ENCODE data around the gene CDKL2. TPM values are rescaled to one million over a fixed set of nuclear protein-coding genes. Genes with fewer than 3 reads are reported as not detected.

The CDKL2 gene
- total RNA-seq, 6 experiments from 2014 or later: 0.05 TPM; not detected in 5

DNA sequence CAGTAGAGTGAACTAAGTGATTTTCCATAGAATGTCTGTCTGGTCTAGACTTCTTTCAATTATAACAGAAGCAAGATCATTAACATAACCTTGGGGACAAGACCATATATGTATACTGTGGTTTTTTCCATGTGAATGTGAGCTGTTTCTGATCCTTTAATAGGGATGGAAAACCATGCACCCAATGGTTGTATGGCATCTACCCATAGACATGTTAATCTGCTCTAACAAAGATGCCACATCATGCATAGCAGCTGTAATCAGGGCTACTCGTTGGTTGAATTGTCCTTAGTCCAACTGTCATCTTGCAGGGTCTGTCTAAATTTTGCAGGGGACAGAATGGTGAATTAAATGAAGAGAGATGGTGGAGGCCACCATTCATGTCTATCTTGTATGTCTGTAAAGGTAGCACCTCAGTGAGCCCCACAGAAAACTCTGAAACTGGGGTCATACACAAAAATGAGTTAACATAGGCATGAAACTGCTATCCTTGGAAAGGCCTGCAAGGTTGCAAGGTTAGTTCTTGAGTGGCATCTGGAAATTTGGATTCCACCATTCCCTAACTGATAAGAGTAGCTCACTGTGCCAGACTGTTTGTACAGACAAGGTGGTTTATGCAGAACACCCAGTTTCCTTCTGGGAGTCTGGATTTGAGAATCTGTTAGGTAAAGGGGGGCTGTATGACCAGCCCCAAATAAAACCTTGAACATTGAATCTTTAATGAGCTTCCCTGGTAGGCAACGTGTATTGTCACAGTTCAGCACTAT lies 99.6 kb downstream of the CDKL2 start:
- no peaks in the 10 kb centered on the region for H3K4me1 ChIP-seq
- no peak overlapping the region for H3K27ac ChIP-seq
- no peak for DNase-seq
- TF ChIP-seq, protein P1, sequence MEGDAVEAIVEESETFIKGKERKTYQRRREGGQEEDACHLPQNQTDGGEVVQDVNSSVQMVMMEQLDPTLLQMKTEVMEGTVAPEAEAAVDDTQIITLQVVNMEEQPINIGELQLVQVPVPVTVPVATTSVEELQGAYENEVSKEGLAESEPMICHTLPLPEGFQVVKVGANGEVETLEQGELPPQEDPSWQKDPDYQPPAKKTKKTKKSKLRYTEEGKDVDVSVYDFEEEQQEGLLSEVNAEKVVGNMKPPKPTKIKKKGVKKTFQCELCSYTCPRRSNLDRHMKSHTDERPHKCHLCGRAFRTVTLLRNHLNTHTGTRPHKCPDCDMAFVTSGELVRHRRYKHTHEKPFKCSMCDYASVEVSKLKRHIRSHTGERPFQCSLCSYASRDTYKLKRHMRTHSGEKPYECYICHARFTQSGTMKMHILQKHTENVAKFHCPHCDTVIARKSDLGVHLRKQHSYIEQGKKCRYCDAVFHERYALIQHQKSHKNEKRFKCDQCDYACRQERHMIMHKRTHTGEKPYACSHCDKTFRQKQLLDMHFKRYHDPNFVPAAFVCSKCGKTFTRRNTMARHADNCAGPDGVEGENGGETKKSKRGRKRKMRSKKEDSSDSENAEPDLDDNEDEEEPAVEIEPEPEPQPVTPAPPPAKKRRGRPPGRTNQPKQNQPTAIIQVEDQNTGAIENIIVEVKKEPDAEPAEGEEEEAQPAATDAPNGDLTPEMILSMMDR (IDR thresholded peaks at IDR 0.05): no peak
- TF ChIP-seq POLR2A (IDR thresholded peaks at IDR 0.05): no peak
- H3K36me3 ChIP-seq: peaks cover 0 to 27% (median 15%) of the 10 kb centered on the region in 4 donors
- intact Hi-C loops (cut with DNase I): no loop called here
- H3K4me3 ChIP-seq: no peak overlapping the region
- no peaks in the 10 kb centered on the region for H3K27me3 ChIP-seq
- H3K9me3 ChIP-seq: no peaks in the 10 kb centered on the region
- ATAC-seq: no peak
- 83% methylated on average over 2 of the region's 2 CpGs for WGBS (ENCODE audit: insufficient coverage, low coverage, low lambda C conversion rate, missing lambda C conversion rate)

Small RNA genes lying within 50 kb of the gene (small RNA-seq; reads per million reads assigned to genes)
- gene RF00019: 0 reads per million in 2 experiments

Other genes starting within 250 kb of the CDKL2 start
- 10 to 100 TPM in 5 of 6 experiments, 1 to 10 TPM in 1; 8.6 to 19.3 (median 14.0) TPM for gene RCHY1, start 116.1 kb downstream of the CDKL2 start, total RNA-seq
- 10 to 100 TPM in 3 of 6 experiments, 1 to 10 TPM in 3; 6.8 to 11.5 (median 10.0) TPM for gene THAP6, start 116.1 kb downstream of the CDKL2 start, total RNA-seq
- not detected for gene ODAPH, start 74.5 kb downstream of the CDKL2 start, total RNA-seq
- 10 to 100 TPM; 47.6 to 68.9 (median 64.5) TPM for gene G3BP2, start 42.9 kb upstream of the CDKL2 start, total RNA-seq
- 10 to 100 TPM; 43.7 to 64.0 (median 49.4) TPM for gene USO1, start 94.0 kb upstream of the CDKL2 start, total RNA-seq

All from right lobe of liver (tissue), 6 donors.